ENCODE data around the gene BAD. TPM values are rescaled to one million over a fixed set of nuclear protein-coding genes. Genes with fewer than 3 reads are reported as not detected.

The BAD gene
- total and polyA plus RNA-seq, 2 donors (not counting 1 experiment from before 2014, with no cell fraction given): 24.0 to 39.1 TPM

GRCh38 chr11:64250415-64251015, 34.0 kb downstream of the BAD start:
- DNase-seq: no peak
- peaks cover 4% of the 10 kb centered on the region for H3K79me2 ChIP-seq (ENCODE audit: control insufficient read depth, insufficient read depth, low read length)
- no peaks in the 10 kb centered on the region for H3K36me3 ChIP-seq (replicated peaks in 1 of 2; ENCODE audit: control extremely low read depth in 1 of 2, control insufficient read depth in 1 of 2, extremely low read depth in 1 of 2, insufficient read depth in 2 of 2, low read length in 1 of 2)
- no peaks in the 10 kb centered on the region for H3K9me3 ChIP-seq (ENCODE audit: control extremely low read depth in 1 of 3, control insufficient read depth in 2 of 3, insufficient read depth in 1 of 3, low read length in 2 of 3)
- peaks cover 28% of the 10 kb centered on the region for H3K4me1 Mint-ChIP-seq
- WGBS (ENCODE audit: insufficient coverage): 26% methylated on average over 12 of the region's 13 CpGs
- no peaks in the 10 kb centered on the region for H3K27me3 Mint-ChIP-seq
- CTCF ChIA-PET: interaction anchor here (0.8 to 10.4 kb wide), 14 partner anchors 9 to 65 kb away, joined by 3 to 141 read pairs (median 8); partner anchors contain the start of genes BAD, CATSPERZ, DNAJC4 and FERMT3
- no peaks in the 10 kb centered on the region for H3K27me3 ChIP-seq (replicated peaks in 1 of 4; ENCODE audit: control extremely low read depth in 1 of 4, control insufficient read depth in 3 of 4, insufficient read depth in 4 of 4, low read length in 3 of 4)
- H3K9me3 Mint-ChIP-seq (ENCODE audit: insufficient read depth): no peaks in the 10 kb centered on the region
- POLR2A ChIA-PET: interaction anchor here (0.8 to 1.8 kb wide), 5 partner anchors 9 to 68 kb away, joined by 3 to 5 read pairs (median 3); partner anchors contain the start of genes FKBP2 and PRDX5
- ATAC-seq (ENCODE audit: low read depth): no peak
- H3K27ac Mint-ChIP-seq: peak overlapping the region; percentile 26
- no peak for TF ChIP-seq EZH2 (IDR thresholded peaks at IDR 0.05; ENCODE audit: borderline replicate concordance, insufficient read depth, low read depth, low read length, poor library complexity, severe bottlenecking)
- TF ChIP-seq, protein P1, sequence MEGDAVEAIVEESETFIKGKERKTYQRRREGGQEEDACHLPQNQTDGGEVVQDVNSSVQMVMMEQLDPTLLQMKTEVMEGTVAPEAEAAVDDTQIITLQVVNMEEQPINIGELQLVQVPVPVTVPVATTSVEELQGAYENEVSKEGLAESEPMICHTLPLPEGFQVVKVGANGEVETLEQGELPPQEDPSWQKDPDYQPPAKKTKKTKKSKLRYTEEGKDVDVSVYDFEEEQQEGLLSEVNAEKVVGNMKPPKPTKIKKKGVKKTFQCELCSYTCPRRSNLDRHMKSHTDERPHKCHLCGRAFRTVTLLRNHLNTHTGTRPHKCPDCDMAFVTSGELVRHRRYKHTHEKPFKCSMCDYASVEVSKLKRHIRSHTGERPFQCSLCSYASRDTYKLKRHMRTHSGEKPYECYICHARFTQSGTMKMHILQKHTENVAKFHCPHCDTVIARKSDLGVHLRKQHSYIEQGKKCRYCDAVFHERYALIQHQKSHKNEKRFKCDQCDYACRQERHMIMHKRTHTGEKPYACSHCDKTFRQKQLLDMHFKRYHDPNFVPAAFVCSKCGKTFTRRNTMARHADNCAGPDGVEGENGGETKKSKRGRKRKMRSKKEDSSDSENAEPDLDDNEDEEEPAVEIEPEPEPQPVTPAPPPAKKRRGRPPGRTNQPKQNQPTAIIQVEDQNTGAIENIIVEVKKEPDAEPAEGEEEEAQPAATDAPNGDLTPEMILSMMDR (IDR thresholded peaks at IDR 0.05): no peak
- H2AFZ ChIP-seq (ENCODE audit: insufficient read depth, low read depth, low read length, poor library complexity, severe bottlenecking): peak overlapping the region; percentile 82
- H3K4me1 ChIP-seq (ENCODE audit: control insufficient read depth in 2 of 2, insufficient read depth in 2 of 2, low read length in 2 of 2): peaks cover 19 to 43% of the 10 kb centered on the region in 2 donors
- peak overlapping the region in 4 of 5 experiments; percentile 41 to 87 (median 50) for H3K4me3 ChIP-seq (ENCODE audit: control extremely low read depth in 1 of 5, extremely low read depth in 1 of 5, insufficient read depth in 1 of 5, low read depth in 2 of 5, low read length in 4 of 5)
- H4K20me1 ChIP-seq (ENCODE audit: control insufficient read depth, insufficient read depth, low read length, poor library complexity, severe bottlenecking): no peaks in the 10 kb centered on the region
- peak overlapping the region; percentile 90 for H3K4me2 ChIP-seq (replicated peaks; ENCODE audit: low read depth, low read length, poor library complexity, severe bottlenecking)
- H3K27ac ChIP-seq (ENCODE audit: low read length in 2 of 2): no peak overlapping the region
- peak overlapping the region; percentile 89 for H3K4me3 Mint-ChIP-seq
- peak overlapping the region; percentile 53 for H3K9ac ChIP-seq (ENCODE audit: low read length)
- intact Hi-C loops (cut with micrococcal nuclease): loop anchor here (1.0 kb wide), 4 partner anchors 19 to 54 kb away; partner anchors contain the start of genes BAD, NUDT22 and TRPT1

Measured in B cell (primary cell).